UCSD-AML1 (cell line): ENCODE results near the gene DCXR.

Source experiments
- DNase-seq: peaks from one replicate; lab custom pipeline; 2025; ENCODE audit not compliant: unreplicated experiment; lab: John Stamatoyannopoulos, UW

DCXR gene

GRCh38 chr17:82013341-82013740 is 24.2 kb downstream of the DCXR start:
- no peak for DNase-seq

DNA sequence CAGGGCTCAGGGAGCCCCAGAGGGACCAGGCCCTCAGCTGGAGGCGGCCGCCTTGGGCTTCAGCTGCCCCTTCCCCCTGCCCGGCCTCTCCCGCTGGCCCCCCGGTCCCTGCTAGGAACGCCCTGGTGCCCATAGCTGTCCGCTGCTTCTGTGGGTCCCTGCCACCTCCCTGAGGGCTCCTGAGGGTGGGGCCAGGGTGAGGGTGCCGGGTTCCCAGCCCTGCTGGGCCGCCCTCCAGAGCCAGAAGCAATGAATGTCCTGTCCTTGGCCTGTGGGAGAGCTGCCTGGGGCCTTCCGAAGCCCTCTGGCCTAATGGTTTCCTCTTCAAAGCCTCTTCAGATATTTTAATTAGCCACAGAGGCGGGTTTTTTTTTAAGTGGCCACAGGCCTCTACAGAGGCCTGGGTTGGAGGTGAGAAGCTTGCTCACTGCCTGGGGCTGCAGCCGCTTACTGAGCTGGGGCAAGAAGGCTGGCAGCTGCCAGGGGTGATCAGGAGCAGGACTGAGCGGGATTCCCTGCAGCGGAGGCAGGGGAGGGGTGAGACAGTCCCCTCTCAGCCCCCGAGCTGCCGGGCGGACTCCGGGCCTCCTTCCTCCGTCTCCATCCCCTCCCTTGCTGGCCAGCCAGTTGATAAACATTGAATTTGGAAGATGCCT is 24.7 kb downstream of the DCXR start:
- no peak for DNase-seq

GRCh38 chr17:82012261-82012639 is 25.2 kb downstream of the DCXR start:
- DNase-seq, result no peak

DNA sequence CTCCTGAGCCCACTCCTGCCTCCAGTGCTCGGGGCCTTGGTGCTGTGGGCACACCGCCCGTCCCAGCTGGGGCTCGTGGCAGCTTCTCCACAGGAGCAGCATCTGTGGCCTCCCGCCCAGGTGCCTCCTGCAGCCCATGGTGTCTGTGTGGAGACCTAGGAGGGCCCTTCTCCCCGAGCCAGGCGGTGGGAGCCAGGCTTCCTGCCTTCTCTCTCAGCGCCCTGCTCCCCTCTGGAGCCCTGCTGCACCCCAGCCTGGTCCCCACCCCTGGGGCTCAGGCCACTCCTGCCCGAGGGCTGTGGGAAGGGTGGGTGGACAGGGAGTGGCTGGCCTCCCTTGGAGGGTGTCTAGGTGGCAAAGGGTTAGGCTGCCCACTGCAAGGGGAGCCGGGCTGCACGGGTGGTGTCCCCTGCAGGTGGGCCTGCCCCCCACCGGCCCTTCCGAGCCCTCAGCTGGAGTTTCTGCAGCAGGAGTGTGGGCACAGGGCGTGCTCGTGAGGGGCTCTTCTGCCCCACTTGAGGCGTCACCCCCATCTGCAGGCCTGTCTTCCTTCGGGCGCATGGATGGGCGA is 25.8 kb downstream of the DCXR start:
- no peak for DNase-seq

DNA sequence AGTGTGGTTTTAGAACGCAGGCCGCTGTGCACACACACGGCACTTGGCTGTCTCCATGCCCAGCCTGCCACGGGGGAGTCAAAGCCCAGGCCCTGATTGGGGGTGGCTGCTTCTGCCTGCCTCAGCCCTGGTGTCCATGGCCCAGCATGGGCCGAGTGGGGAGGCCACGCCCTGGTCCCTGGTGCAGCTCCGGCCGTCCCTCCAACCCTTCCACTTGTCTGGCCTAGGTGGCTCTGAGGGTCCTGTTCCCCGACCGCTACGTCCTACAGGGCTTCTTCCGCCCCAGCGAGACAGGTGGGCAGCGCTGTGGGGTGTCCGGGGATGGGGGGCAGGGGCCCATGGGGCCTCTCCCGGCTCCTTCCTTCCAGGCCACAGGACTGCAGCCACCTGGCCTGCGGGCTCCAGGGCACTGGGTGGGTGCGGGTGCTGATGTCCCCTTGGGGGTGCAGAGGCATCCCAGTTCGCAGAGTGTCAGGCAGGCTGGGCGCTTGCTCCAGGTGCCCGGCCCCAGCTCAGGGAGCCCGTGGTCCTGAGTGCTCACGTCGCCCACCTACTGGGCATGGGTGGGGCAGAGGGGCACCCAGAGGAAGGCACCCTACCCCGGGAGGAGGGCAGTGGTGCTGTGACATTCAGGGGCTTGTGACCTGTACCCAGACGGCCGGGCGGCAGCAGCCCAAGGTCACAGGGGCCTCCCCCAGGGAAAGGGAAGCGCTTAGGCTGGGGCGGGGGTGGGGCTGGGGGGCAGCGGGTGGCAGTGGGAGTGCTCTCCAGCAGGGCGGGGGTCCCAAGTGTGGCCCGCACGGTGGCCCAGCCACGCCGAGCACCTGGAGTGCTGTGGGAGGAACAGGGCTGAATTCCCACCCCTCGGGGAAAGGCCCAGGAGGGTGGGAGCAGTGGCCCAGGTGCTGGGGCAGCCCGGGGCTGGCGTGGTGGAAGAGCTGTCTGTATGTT is 26.6 kb downstream of the DCXR start:
- DNase-seq, result no peak

DNA sequence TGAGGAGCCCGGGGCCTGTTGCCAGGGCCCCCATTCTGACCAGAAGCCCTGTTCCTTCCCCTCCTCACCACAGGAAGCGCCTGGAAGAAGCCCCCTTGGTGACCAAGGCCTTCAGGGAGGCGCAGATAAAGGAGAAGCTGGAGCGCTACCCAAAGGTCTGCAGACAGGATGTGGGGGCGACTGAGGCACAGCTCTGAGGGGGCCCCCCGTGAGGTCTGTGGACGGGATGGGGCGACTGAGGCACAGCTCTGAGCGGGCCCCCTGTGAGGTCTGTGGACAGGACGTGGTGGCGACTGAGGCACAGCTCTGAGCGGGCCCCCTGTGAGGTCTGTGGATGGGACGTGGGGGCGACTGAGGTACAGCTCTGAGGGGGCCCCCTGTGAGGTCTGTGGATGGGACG is 28.1 kb downstream of the DCXR start:
- no peak for DNase-seq

- DNase-seq, result no peak
These were observed 28.5 kb downstream of the DCXR start for GRCh38 chr17:82008941-82009405.

GRCh38 chr17:82008258-82008940 is 29.1 kb downstream of the DCXR start:
- no peak for DNase-seq

DNA sequence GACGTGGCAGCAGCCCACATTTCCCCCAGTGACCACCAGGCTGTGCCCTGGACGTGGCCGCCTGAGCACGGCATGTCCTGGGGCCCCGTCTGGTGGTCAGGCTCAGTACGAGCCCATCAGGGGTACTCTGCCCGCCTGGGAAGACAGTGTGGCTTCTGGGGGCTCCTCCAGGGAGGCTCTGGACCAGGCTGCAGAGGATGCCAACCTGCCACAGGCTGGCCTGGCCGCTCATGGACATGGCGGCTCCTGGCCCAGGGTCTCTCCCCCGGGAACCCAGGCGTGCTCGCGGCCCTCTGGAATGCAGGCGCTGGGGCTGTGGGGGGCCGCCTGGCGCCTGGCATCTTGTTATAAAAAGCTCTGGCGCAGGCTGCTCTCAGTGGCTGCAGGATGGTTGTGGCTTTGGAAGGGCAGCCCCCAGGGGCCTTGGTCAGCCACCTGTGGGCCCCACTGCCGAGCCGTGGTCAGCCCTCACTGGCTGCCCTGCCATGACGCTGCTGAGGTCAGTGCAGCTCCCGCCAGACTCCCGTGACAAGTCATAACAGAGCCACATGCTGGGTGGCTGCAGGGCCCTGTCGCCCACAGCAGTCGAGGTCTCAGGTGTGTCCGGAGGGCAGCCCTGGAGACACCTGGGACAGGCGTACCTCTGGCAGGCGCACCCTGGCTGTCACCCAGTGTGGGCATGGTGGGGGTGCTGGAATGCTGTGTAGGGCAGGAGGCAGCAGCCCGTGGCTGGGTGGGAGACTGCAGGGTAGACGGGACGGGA is 29.8 kb downstream of the DCXR start:
- no peak for DNase-seq

- no peak for DNase-seq
These were observed 30.3 kb downstream of the DCXR start for GRCh38 chr17:82007228-82007494.

DNA sequence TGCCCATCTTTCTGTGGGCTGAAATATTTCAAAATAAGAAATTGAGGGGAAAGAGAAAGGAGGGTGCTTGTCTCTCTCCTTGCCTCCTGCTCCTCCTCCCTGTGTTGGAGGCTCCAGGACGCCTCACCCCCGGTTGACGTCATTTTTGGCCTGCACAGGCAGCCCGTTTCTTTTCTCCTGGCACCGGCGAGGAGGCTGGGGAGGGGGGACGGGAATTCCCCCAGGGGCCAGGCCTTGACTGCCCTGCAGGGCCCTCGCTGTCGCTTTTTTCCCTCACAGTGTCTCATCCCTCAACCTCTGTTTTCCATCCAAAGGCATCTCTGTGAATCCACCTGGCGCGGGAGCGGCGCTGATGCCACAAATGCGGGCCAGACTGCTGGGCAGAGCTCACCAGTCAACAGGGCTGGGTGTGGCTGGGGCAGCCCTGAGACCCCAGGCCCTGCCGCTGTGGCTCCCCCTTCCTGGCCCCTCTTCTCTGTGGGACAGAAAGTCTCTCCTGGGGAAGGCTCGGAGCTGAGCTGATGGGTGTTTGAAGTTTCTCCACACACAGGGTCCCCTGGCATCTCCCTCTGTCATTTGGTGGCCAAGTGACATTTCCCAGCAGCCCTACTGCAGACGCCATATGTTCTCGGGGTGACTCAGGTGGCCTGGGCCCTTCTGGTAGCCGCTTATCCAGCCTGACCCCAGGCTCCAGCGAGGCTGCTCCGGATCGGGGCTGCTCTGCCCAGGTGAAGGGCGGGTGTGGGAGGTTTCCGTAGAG is 30.8 kb downstream of the DCXR start:
- no peak for DNase-seq

DNA sequence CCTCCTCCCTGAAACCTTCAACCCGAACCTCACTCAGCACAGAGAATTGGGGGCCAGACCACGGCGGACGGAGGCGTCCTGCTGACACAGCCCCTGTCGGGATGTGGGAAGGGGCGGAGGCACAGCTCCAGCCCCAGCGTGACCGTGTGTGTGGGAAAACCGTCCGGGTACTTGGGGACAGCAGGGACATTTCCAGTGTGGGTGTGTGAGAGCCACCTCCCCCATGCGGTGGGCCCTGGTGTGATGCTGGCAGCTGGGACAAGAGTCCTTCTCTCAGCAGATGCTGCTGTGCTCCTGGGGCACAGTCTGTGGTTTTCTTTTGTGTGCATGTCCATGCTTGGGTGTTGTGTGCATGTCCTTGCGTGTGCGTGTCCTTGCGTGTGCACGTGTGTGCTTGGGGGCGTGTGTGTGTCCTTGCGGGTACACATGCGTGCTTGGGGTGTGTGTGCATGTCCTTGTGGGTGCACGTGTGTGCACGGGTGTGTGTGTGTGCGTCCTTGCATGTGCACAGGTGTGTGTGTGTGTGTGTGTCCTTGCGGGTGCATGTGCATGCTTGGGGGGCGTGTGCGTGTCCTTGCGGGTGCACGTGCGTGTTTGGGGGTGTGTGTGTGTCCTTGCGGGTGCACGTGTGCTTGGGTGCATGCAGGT is 31.7 kb downstream of the DCXR start:
- no peak for DNase-seq

DNA sequence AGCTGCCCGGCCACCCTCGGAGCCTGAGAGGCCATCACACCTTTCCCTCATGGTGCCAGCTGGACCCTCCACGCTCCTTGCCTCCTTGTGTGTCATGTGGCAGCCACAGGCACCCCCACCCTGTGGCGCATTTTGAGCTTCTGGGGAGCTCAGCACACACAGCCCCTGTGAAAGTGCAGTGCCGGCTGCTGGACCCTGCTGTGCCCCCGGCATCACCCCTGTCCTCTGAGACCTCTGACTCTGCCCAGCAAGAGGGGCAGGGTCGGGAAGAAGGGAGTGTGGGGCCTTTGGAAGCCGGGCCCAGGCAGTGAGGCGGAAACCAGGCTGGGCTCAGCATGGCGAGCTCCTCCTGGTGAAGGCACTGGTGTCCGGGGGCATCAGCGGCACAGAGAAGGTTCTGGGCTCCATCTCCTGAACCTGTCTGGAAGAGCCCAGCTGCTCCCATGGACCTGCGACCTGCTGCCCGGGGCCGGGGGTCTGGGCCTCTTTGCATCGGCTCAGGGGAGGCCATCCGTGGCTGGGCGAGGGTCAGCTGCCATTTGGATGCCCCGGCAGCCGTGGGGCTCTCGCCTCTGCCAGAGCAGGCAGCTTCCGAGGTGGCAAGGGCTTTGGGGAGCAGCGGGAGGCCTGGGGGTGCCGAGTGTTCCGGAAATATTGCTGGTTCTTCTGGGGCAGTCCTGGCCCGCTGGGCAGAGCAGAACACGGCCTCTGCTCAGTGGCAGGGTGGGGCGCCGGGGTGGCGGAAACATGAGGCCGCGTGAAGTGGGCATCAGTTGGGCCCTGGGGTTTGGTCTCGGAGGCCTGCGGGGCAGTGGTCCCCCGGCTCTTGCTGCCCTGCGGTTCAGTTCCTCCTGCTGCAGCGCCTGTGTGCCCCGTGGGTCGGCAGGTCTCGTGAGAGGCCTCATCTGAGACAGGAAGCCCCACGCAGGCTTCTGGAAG is 32.7 kb downstream of the DCXR start:
- no peak for DNase-seq

GRCh38 chr17:82003411-82004381 is 33.8 kb downstream of the DCXR start:
- DNase-seq, result no peak

DNA sequence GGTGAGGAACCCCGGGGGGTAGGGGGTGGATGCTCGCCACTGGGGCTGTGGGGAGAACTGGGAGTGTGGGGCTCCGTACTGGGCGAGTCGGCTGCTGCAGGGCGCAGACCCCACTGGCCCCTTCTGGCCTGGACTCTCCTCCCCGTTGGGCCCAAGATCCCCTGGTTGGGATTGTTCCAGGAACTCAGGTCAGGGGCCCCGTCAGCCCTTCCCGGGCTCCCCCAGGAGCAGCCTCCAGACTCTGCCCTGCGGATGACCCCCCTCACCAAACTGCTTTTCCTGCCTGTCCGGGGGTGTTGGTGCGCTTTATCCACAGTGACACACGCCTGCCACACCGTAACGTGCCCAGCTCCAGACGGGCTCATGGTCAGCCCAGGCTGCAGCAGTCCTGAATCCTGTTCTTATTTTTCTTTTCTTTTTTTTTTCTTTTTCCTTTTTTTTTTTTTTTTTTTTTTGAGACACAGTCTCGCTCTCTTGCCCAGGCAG is 35.9 kb downstream of the DCXR start:
- no peak for DNase-seq

DNA sequence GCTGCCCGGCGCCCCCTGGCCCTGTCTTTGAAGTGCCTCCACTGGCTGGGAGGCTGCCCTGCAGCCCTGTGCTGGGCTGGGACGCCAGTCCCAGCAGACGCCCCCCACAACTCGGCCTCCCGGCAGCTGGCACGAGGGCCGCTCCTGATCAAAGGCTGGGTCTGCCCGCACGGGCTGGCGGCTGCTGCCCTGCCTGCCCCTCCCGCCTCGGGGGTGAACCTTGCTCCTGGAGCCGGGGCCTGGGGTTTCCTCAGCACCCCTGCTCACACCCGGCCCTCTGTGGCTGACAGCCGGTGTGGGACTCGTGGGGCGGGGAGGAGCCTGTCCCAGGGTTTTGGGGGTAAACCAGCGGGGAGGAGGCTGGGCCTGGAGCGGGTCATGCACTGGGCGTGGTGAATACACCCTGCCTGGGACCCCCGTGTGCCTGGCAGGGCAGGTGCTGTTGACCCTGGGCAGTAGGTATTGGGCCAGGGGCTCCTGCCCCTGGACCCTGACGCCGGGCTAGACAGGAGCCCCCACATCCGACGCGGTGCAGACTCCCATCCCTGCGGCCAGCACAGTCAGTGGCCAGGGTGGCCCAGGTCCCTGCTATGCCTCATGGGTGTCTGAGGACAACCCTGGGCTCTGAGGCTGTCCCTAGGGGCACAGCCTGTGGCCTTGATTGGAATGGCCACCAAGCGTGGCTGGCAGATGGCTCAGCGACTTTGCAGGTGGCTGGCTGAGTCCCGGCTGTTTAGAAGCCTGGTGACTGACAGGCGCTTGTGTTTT is 36.5 kb downstream of the DCXR start:
- no peak for DNase-seq
